Measurements from ENCODE around the gene PRELP. TPM values are rescaled to one million over a fixed set of nuclear protein-coding genes. Genes with fewer than 3 reads are reported as not detected.

PRELP gene
- polyA plus RNA-seq, 4 donors, result 4.4 to 7.5 (median 4.6) TPM

DNA sequence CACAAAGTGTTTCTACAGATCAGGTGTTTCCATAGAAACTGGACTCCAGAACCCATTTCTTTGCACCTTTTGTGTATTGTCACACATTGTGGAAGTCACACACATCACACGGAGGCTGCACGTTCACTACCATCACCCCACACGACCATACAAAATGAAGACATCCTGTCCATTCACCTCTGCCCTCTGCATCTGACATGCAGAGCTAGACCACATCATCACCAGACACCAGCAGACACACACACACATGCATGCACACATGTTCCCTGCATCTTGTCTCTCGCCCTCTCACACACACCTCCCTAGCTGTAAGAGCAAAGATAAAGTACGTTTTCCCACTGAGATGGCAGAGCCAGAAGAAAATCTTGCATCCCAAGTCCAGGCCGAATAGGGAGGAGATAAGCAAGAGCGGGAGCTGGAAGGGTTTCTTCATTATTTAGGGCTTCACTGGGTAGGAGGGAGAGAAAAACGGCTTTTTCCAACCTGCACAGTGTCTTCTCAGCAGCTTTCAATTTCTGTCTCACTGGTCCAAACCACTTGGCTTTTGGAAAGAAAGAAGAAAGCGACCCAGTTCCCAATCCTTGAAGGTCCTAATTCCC lies 709 bp downstream of the PRELP start:
- no peak for DNase-seq (ENCODE audit: low read depth in 4 of 4, low spot score in 3 of 4)

DNA sequence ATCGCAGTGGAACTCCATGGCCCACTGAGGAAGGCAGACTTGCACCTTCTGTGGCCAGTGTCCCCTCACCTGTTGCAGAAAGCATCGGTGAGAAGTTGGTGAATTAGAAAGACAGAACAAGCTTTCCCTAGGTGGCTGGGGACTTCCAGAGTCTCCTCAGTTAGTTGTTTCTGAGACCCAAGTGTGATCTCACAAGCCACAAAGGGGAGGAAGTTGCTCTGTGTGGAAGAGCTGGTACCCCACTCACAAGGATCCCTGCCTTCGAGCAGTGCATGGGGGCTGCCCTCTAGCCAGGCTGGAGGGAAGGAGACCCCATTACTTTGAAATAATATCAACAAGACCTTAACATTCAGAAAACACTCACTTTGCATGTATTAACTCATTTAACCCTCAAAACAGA lies 2.1 kb downstream of the PRELP start:
- no peak for DNase-seq (ENCODE audit: low read depth in 4 of 4, low spot score in 3 of 4)

DNA sequence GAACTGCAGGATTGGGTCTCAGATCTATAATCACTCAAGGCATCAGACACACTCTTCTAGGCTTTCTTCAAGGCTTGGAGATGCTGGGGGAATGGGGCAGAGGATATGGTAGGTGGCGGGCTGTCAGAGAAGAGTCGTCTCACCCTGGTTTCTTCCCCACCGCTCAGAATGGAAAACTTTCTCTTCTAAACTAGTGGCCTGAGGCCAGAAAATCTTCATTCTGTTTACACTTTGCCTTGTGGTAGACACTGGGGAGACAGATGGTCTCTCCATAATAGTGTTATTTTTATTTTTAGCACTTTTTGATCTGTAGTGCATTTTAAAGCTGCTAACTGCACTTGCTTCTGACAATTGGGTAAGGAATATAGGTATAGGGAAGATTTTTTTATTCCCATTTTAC lies 2.6 kb downstream of the PRELP start:
- no peak for DNase-seq (ENCODE audit: low read depth in 4 of 4, low spot score in 3 of 4)

DNA sequence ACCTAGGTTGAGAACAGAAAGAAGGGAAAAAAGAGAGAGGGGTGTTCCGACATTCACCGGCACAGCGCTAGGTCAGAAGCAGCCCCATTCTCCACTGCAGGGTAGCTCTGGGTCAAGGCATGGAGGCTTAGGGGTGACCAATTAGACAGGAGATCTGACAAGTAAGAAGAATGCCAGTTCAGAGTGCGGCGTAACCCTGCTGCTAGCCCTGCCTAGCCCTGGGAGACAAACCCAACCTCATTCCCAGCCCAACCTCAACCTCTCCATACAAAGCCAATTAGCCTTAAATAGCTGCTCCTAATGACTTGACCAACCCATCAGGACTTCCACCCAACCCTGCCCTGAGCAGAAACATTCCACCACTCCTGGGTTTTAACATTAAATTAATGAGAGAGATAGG lies 3.4 kb downstream of the PRELP start:
- DNase-seq (ENCODE audit: low read depth in 4 of 4, low spot score in 3 of 4), result no peak

- DNase-seq (ENCODE audit: low read depth in 4 of 4, low spot score in 3 of 4), result no peak
Observed at GRCh38 chr1:203479646-203480045, 4.0 kb downstream of the PRELP start.

- no peak for DNase-seq (ENCODE audit: low read depth in 4 of 4, low spot score in 3 of 4)
Observed at GRCh38 chr1:203480084-203480483, 4.5 kb downstream of the PRELP start.

DNA sequence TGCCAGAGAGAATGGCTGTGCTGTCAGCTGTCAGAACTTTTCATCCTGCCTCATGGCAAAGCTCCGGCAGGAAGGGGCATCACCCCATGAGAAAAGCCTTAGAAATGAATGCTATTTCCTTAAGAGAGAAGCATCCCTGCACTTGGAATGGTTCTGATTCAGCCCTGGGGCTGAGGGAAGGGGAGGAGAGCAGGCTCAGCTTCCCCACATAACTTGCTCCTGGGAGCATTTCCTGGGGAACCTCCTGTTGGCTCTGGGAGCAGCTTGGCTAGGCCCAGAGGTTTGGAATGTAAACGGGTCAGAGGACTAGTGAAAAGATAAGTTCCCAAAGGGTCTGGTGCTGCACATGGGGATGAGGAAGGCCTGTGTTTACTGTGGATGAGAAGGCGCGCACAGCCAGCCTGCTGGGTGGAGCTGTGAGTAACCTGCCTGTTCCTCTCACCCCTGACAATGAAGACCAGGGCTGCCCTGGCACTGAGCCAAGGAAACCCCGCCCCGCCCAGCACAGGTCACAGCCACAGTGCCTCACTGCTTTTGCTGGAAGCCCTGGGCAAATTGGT lies 5.0 kb downstream of the PRELP start:
- DNase-seq (ENCODE audit: low read depth in 4 of 4, low spot score in 3 of 4), result no peak

GRCh38 chr1:203481196-203481595 lies 5.6 kb downstream of the PRELP start:
- no peak for DNase-seq (ENCODE audit: low read depth in 4 of 4, low spot score in 3 of 4)

- DNase-seq (ENCODE audit: low read depth in 4 of 4, low spot score in 3 of 4), result no peak
Observed at GRCh38 chr1:203486618-203487370, 11.2 kb downstream of the PRELP start.

GRCh38 chr1:203488539-203488938 lies 12.9 kb downstream of the PRELP start:
- DNase-seq (ENCODE audit: low read depth in 4 of 4, low spot score in 3 of 4), result no peak

DNA sequence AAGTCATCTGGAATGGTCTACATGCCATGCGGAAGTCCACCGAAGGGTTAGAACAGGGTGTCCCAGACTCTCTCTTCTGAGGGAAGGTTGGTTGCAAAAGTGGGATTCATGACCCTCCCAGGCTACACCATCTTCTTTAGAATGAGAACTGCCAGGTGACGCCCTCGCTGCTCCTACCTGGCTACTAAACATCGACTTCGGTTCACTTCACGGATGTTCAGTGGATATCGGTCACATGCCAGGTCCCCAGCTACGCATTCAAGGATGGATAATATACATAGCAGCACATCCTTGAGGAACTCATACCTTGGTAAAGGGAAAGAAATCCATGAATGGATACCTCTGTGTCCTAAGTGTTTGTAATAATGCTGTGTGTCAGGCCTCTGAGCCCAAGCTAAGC lies 15.0 kb downstream of the PRELP start:
- DNase-seq (ENCODE audit: low read depth in 4 of 4, low spot score in 3 of 4), result no peak

- DNase-seq (ENCODE audit: low read depth in 4 of 4, low spot score in 3 of 4), result no peak
Observed at GRCh38 chr1:203491664-203492063, 16.1 kb downstream of the PRELP start.

GRCh38 chr1:203492082-203492747 lies 16.6 kb downstream of the PRELP start:
- no peak for DNase-seq (ENCODE audit: low read depth in 4 of 4, low spot score in 3 of 4)

DNA sequence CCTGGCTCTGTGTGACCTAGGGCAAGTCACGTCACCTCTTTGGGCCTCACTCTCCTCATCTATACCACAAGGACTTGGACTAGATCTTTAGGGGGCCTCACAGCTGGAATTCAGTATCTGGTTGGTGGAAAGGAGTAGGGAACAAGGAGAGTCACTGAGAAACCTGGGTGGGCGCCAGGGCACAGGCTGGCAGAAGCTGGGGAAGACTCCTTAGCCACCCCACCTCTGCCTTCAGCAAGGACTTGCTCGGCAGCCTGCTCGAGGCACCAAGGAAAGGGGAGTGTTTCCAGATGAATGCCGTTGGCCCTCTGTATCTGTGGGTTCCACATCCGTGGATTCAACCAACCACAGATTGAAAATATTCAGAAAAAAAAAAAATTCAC lies 17.1 kb downstream of the PRELP start:
- DNase-seq (ENCODE audit: low read depth in 4 of 4, low spot score in 3 of 4), result no peak

DNA sequence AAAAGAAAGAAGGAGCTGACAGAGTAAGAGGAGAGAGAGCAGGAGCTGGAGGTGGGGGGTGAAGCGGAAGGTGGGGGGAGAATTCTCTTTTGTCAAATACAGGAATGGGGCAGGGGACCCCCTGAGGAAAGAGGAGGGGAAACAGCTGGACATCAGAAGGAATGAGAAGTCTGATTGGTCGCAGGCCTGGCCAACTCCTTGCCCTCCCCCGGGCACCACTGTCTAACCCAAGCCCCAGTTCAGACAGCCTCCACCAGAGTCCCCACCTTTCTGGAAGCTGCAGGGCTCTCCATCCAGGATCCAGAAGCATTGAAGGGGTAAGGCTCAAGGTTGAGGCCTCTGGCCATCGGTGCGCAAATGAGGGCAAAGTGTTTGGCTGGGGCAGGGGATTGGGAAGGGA lies 18.3 kb downstream of the PRELP start, which contains the start of gene OPTC:
Gene OPTC, plus strand, starts transcription at position 253 of the 400 bp plus-strand sequence. CDS start 1,853 bp downstream, outside the sequence.
- DNase-seq (ENCODE audit: low read depth in 4 of 4, low spot score in 3 of 4), result no peak

GRCh38 chr1:203495845-203496244 lies 20.2 kb downstream of the PRELP start:
- no peak for DNase-seq (ENCODE audit: low read depth in 4 of 4, low spot score in 3 of 4)

DNA sequence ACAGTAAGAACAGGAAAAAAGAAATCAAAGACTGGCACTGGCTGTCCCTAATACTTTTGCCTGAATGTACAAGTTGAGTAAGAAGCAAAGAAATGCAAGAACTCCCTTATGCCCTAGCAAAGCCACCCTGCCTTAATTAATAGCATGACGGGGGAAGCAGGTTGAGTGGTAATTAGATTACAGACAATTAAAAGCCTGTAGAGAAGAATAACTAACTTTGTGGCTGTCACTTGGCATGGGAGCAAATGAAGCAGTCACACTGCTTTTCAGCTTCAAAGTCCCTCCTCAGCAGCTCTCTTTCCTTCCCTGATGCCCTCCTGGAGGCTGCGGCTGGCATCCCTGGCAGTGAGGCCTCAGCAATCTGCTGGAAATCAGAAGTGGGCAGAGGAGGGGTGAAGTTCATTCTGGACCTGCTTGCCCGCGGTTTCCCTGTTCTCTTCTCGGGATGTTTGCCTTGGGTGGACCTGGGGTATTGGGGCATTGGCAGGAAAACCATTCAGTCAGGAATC lies 21.7 kb downstream of the PRELP start:
- no peak for DNase-seq (ENCODE audit: low read depth in 4 of 4, low spot score in 3 of 4)

GRCh38 chr1:203499643-203500278 lies 24.2 kb downstream of the PRELP start:
- no peak for DNase-seq (ENCODE audit: low read depth in 4 of 4, low spot score in 3 of 4)

DNA sequence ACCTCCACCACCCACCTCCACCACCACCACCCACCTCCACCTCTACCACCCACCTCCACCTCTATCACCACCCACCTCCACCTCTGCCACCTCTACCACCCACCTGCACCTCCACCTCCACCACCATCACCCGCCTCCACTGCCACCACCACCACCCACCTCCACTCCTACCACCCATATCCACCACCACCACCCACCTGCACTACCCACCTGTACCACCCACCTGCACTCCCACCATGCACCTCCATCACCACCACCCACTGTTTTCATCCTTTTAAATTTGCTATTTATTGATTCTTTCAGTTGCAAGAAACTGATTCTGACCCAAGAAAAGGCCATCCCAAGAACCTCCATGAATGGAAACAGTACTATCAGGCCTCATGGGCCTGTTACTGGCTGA lies 24.7 kb downstream of the PRELP start:
- DNase-seq (ENCODE audit: low read depth in 4 of 4, low spot score in 3 of 4), result no peak

DNA sequence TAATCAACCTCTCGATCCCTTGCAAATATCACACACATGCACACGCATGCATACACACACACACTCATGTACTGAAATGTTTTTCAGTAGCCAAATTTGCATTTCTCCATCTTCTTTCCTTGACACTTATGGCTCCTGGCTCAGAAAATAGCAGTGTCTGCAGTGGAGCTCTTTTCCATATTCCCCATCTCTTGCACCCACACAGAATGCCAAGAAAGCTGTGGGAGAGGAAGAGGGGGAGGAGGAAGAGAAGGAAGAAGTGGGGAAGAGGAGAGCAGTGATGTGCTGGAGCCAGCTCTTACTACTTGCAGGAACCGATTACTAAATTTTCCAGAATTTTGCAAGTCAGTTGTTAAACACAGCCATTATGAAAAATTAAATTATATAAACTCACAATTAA lies 28.2 kb downstream of the PRELP start:
- DNase-seq (ENCODE audit: low read depth in 4 of 4, low spot score in 3 of 4), result no peak

Measured in right renal pelvis (tissue), 4 donors.